Dermis blood vessel endothelial cell (primary cell): ENCODE measurements around the gene MXI1. TPM values are rescaled to one million over a fixed set of nuclear protein-coding genes. Genes with fewer than 3 reads are reported as not detected.
A peak's percentile ranks its signal among the peaks of the same experiment; 100 is the strongest.
"Not testable (repeated sequence)": the region's sequence is repeated elsewhere in the genome, so short reads cannot be mapped to it uniquely, and the experiment has no call there.

ENCODE experiments used
- DNase-seq: peaks from one replicate; pipeline ENCODE4 v3.0.0; 2010
- total RNA-seq: library from RNA; depleted of rRNA; stranded (reverse); fragments of >200 nt; gene quantifications from 2 replicates; pipeline ENCODE4 v1.2.3, GENCODE V29; 2014

MXI1 gene
- total RNA-seq, 1 donor from 2014 or later = 9.5 TPM

DNA sequence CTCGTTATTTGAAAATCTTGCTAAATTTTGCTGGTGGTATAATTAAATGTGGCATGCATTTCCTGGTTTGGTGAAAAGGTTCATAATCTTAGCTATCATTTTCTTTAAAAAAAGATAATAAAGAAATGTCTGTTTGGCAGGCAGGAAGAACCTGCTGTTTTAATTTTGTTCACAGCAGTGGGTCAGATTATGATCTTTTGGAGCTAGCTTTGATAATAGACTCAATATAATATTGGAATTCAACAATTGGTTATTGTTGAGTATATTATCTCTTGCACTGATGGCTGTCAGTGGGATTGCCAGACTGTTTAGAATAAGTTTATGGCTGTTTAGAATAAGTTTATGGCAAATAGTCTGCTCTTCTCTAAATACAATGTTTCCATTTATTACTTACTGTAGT lies 35.1 kb downstream of the MXI1 start:
- DNase-seq = no peak

DNA sequence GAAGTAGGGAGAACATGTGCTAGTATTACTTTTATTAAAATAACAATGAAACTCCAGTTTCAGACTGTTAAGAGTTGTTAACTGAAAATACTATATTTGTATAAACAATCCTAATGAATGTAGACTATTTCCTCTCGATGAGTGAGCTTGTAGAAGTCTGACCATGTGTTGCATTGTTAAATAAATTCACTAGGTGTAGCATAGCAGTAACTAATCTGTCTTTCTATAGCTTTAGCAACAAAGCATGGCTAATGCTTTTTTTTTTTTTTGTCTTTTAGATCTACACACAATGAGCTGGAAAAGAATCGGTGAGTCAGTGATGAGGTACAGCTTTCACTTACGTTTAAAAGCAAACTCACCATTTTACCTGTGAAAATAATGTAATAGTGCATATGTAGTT lies 37.1 kb downstream of the MXI1 start:
- peak; percentile 11 for DNase-seq

DNA sequence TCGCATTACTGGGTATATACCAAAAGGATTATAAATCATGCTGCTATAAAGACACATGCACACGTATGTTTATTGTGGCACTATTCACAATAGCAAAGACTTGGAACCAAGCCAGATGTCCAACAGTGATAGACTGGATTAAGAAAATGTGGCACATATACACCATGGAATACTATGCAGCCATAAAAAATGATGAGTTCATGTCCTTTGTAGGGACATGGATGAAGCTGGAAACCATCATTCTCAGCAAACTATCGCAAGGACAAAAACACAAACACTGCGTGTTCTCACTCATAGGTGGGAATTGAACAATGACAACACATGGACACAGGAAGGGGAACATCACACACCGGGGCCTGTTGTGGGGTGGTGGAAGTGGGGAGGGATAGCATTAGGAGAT lies 40.4 kb downstream of the MXI1 start:
- DNase-seq = not testable (repeated sequence)

DNA sequence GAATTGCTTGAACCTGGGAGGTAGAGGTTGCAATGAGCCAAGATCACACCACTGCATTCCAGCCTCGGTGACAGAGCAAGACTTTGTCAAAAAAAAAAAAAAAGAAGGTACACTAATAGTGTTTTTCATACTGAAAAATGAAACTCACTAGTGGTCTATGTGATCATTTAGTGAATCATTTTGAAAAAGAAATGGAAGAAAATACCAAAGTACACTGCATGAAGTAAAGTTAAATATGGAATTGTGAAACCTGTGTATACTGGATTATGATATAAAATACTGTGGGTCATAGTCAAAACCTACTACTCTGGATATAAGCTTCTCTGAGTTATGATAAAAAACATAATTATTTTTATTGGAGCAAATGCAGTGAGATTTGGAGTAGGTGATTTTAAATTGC lies 42.1 kb downstream of the MXI1 start:
- DNase-seq = not testable (repeated sequence)

DNA sequence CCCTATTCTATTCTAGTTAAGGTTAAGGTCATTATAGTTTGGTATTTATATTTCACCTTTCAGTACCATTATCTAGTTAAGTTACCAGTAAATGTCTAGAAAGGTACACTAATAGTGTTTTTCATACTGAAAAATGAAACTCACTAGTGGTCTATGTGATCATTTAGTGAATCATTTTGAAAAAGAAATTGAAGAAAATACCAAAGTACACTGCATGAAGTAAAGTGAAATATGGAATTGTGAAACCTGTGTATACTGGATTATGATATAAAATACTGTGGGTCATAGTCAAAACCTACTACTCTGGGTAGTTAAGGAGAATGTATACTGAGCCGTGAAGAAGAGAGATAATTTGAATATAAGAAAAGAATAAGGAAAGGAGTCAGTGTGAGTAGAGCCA lies 44.0 kb downstream of the MXI1 start:
- DNase-seq = not testable (repeated sequence)

DNA sequence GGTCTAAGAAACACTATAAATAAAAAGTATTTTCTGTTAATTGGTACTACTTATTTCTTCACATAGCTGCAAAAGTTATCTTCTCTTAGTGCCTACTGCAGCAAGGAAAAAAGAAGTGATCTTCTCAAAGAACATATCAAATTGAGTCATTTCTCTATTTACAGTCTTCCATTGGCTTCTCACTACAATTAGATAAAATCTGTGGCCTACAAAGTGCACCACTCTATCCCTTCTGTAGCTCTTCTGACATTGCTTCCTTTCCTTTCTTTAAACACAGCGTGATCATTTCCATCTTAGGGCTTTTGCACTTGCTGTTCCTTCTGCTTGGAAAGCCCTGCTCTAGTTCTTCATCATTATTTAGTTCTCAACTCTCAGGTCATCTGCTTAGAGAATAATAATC lies 44.7 kb downstream of the MXI1 start:
- no peak for DNase-seq

DNA sequence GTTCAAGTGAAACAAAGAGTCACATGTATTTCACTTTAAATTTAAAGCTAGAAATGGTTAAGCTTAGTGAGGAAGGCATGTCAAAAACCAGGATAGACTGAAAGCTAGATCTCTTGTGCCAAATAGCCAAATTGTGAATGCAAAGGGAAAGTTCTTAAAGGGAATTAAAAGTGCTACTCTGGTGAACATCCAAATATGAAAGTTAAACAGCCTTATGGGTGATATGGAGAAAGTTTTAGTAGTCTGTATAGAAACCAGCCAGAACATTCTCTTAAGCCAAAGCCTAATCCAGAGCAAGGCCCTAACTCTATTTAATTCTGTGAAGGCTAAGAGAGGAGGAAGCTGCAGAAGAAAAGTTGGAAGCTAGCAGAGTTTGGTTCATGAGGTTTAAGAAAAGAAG lies 47.1 kb downstream of the MXI1 start:
- no peak for DNase-seq

DNA sequence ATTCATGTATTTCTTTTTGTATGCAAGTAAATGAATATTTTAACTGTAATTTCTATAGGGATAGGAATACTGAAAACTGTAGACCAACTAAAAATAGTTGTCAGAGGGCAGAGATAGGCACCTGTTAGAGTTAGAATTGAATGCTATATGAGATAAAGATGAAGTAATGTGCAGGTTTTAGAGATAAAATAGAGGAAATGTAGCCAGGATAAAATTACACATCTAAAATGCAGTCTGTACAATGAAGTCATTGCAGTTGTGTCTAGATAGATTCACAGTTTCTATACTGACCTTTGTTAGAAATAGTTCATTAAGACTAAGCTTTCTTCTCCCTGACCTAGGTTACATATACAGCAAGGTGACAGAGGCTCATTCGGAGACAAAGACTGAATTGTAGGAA lies 51.1 kb downstream of the MXI1 start:
- no peak for DNase-seq

DNA sequence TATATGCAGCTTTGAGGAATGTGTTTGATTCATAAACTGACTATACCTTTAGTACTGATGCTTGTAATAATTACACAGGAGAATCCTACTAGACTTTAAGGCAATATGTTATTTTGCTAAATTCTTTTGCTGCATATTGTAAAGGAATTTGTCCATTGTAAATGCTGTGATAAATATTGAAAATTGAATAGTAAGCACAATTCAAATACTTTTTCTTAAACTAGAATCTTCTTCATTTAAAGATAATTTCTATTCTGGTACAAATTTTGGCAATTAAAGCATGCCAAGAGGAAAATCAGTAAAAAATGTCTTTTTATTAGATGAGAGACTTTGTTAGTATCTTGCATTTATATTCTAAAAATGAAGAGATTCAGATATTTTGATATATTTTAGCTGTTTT lies 51.9 kb downstream of the MXI1 start:
- no peak for DNase-seq

DNA sequence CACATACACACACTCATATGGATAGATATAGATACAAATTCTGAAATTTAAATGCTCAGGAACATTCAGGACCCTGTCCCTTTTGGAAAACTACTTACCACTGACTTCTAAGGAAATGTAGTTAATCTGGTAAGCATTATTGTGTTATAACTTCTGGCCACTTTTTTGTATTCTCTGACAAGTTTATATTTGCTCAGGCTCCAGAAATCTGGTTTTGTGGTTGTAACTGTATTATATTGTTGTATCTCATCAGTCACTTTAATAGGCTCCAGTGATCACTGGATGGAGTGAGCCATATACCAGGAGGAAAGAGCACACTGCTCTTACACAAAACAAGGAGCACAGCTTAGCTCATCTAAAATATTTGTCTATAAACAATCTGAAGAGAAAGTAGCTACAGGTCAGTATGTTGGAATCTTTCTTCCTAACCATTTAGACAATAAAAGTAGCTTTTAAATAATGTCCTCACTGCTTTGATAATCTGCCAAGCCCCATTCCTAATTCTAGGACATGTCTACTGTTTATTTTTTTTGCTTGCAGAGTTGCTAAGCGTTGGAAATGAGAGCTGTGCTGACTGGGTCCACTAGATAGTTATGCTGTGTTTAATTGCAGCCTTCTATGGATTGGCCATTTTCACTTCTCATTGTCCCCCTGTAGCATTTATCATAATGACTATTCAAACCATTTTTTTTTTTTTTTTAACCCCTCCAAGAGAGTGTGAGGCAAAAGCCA lies 53.5 kb downstream of the MXI1 start:
- no peak for DNase-seq

DNA sequence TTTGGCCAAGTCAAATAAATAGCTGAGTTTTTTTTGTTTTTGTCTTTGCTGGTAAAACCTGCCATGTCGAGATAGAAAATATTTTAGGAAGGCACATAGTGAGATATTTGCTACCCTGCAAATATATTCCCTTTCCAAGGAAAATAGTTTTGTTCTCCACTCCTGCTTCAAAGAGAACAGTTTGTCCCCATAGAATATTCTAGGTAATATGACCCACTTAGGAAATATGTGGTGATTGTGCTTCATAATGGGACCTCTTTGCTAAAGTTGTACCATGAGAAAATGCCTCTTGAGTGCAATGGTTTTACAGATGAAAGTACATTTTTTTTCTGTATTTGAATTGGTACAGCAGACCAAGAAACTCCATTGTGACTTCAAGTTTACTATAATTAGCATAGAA lies 55.8 kb downstream of the MXI1 start:
- DNase-seq = no peak

DNA sequence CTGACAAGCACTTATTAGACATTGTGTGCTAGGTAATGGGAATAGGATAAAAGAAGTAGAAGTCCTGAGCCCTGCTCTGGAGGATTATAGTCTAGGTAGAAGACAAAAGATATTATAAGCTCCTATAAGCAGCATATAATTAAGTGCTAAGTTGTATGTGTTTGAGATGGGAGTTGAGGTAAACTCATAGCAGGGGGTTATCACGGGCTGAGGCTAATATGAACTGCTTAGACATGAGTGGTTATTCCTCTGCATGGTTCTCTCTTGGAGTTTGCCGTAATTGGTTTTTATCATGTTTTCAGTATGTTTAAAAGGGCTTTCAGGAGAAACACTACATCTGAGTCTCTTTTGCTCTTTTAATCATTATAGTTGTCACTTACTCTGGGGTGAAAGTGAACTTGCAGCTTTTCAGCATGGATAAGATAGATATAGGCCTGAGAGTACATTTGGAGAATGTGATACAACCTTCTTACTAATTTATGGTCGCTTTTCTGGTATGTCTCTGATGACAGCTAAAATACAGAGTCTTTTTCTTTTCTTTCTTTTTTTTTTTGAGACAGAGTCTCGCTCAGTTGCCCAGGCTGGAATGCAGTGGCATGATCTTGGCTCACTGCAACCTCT lies 58.3 kb downstream of the MXI1 start:
- no peak for DNase-seq

DNA sequence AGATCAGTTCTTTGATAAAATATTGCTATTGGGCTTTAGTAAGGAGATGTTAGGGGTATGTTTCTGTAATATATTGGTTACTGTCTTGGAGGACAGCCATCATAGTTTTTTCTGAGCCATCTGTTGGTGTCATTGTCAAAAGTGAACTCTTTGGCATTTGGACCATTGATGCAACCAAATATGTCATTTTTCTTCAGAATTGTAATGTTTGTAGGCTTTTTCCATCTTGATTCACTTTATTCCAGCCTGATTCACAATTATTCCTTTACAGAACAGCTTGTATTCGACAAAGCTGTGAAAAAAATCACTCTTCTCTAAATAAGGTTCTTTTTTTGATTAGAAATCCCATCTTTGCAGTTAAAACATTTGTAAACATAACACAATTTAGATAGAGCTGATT lies 59.9 kb downstream of the MXI1 start:
- DNase-seq = no peak

DNA sequence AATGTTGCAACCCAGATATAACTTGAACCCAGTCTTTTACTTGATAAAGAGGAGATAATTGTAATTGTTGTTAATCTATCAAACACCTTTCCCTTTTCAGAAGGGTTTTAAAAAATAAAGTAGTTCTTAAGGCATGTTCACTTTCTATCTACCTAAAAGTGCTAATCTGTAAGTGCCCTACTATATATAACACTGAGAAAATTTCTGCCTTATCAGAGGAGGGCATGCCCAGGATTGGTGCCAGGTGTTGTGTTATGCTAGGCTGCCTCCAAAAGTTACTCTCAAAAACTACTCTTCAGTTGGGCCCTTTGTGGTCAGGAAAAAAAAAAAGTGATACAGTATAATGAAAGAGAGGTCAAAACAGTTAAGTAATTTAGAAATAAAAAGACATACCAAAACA lies 61.0 kb downstream of the MXI1 start:
- DNase-seq = no peak

DNA sequence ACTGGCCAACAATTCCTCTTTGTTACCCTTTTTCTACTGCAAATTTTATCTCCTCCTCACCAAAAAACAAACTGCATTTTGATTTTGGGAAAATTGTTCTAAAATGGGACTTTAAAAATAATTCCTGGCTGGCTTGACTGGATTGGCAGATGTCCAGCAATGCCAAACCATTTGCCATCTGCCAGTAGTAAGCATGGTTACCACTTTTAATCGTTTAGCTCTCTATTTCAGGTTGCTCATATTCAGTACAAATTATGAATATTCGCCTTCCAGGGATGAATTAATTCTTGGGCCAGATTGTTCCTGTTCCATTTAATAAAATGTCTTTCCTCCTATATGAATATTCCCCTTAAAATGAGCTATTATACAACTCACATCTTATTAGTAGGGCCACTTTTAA lies 61.6 kb downstream of the MXI1 start:
- no peak for DNase-seq

DNA sequence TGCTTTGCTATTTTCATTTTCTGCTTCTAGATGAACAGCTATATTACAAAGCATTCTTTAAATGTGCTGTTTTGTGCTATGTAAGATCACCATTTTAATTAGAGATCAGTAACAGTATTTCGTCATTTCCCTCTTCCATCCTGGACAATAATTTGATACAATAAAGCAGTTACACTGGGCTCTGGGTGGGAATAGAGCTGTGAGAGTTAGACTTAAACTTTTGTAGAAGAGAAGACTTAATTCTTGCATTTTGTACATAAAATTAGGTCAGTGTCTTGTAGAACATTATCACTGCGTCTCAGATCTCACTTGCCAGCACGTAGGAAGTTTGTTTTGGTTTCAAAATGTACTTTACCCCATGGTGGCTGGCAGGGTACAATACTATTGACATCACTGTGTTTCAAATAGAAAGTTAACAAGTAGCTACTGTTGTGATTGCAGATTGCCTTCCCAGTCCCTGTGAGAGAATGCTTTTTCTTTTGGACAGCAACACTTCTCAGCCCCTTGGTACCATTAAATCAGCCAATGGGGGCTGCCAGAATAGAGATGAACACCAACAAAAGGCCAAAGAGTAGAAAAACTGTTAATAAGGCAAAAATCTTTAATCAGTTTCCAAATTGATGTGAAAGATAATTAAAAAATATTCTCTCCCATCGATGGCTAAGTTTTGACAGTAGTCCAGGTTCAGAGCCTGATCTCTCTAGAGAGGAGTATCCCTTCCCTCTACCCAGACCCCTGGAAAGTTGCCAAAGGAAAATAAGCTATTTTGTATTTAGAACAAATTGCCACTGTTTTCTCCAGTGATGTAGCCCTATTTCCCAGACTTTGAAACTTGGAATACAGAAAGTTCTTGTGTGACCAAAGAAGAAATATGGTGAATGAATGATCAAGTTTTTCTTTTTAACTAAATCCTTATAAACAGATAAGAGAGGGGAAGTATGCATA lies 62.2 kb downstream of the MXI1 start:
- DNase-seq = no peak

DNA sequence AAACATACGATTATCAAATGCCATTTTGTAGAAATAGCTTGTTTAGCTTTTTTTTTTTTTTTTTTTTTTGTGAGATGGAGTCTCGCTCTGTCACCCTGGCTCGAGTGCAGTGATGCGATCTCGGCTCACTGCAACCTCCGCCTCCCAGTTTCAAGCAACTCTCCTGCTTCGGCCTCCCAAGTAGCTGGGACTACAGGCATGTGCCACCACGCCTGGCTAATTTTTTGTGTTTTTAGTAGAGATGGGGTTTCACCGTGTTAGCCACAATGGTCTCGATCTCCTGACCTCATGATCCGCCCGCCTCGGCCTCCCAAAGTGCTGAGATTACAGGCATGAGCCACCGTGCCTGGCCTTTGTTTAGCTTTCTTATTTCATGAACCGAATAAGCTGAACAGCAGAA lies 65.6 kb downstream of the MXI1 start:
- DNase-seq = not testable (repeated sequence)

DNA sequence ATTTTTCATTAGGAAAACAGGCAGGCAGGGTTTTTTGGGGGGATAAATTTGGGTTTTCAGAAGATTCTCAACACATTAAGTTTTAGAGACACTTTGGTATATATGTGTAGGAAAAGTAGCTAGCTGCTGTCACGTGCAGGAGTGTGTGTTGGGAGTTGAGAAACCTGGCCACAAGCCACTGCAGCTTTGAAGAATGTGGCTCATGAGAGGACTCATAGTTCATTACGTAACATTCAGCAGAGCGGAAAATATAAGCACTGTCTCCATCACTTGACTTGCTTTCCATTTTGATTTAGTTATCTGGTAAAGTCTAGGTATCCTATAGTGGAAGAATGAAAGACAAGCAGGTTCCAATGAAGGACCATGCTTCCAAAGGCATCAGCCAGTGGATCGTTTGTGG lies 66.1 kb downstream of the MXI1 start:
- no peak for DNase-seq

DNA sequence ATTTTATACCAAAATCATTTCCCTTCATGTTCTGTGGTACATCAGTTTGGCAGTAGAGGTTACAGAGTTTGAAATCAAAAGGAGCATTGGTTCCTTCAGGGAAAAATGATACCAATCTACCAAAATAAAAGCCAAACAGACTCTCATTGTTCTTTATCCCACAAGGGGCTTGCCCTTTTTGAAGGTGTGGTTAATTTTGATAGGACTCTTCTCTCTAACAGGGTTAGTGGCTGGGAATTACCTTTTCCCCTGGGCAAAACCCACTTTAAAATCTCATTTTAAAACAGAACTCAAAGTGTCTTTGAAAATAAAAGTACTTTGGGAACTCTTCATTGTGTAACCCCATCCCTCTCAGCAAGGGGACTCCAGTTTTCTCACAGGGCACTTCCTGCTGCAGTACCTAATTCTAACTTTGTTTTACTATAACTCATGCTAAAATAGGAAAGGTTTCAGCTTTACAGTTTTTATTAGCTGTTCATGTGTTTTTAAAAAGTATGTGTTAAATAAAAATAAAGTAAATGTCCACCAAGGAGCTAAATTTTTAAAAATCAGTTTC lies 66.7 kb downstream of the MXI1 start:
- DNase-seq = no peak

DNA sequence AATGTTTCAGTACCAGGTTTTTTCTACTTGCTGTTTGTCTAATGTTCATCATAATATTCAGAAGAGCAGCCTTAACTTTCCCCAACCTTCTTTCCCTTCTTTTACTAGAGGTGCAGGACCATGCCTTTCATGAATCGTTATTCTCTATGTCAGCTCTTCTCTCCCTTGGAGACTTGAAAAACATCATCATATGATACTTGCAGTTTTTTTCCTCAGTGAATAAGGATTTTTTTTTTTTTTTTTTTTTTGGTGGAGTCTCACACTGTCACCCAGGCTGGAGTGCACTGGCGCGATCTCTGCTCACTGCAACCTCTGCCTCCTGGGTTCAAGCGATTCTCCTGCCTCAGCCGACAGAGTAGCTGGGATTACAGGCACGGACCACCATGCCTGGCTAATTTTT lies 67.2 kb downstream of the MXI1 start:
- DNase-seq = no peak

DNA sequence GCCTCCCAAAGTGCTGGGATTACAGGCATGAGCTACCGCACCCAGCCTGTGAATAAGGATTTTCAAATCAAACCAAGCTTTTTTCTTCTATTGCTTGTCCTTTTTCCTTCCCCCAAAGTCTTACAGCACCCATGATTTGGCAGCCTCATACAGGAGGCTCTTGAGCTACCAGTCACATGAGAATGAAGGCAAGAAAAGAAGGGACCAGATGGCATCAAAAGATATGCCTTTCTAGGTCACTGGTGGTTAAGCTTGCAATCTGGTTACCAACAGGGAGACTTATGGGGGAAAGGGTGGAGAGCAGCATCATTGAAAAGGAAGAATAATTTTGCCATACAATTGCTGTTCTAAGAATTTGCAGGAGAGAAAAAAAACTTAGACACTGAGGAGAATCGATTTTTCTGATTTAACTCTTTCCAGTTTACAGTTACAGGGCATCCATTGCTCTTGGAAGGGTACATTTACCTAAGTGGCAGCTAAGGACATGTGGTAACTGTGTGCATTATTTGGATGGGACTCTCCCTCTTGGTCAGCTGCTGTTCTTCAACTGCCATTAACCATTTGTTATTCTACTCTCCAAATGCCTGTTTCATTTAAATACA lies 67.8 kb downstream of the MXI1 start:
- no peak for DNase-seq

DNA sequence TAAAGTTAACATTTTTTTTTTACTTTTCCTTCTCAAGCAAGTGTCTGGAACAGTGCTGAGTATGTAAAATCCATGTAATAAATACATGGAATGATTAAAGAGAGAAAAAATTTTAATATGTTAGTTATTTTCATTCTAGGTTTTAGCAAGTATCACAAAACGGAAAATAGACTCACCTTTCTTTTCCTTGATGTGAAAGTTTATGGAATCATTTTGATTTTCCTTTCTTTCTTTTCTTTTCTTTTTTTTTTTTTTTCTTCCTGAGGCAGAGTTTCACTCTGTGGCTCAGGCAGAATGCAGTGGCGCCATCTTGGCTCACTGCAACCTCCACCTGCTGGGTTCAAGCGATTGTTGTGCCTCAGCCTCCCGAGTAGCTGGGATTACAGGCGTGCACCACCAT lies 69.2 kb downstream of the MXI1 start:
- DNase-seq = no peak

DNA sequence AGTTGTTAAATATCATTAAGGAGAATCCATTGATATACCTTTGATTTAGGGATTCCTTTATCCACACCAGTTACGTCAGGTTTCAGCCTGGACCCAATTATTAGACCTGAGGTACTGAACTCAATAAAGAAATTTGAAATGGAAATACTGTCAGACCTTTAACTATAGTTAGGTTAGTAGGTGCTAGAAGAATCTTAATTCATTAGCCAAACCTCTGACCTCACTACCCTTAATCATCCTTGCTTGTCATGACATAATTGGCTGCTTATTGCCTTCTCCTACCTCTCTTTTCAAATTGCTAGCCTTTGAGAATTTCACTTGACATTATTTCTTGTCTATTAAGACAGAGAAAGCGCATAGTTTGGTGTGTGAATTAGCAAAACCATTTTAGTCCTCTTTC lies 70.2 kb downstream of the MXI1 start:
- DNase-seq = no peak
